Measurements from ENCODE around the gene LIME1. TPM values are rescaled to one million over a fixed set of nuclear protein-coding genes. Genes with fewer than 3 reads are reported as not detected.
"Not testable (repeated sequence)": the region's sequence is repeated elsewhere in the genome, so short reads cannot be mapped to it uniquely, and the experiment has no call there.

Gene LIME1
- total and polyA plus RNA-seq, 7 donors: 1.7 to 5.1 (median 3.1) TPM

DNA sequence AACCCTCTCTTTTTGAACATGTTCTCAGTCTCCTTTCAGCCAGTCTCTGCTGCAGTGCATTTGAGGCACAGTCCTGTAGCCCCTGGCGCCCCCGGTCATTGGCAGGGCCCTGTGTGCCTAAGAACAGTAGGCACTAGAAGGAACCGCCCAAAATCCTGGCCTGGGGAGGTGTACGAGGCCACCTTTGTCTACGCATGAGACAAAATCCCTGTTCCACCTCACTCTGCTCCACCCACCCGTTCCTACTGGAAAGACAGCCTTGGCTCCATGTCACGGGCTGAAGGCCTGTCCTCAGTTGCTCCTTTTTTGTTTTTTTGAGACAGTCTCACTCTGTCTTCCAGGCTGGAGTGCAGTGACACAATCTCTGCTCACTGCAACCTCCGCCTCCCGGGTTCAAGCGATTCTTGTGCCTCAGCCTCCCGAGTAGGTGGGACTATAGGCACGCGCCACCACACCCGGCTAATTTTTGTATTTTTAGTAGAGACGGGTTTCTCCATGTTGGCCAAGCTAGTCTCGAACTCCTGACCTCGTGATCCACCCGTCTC lies 6.2 kb upstream of the LIME1 start:
- H3K9me3 ChIP-seq; H3K27ac ChIP-seq; intact Hi-C loops (cut with DNase I); DNase-seq; H3K4me3 ChIP-seq; H3K4me1 ChIP-seq; ATAC-seq; H3K27me3 ChIP-seq (ENCODE audit: insufficient read depth in 3 of 3, low read length in 2 of 3): not testable (repeated sequence)
- 92 to 94% (median 94%) methylated on average over 18 of the region's 18 CpGs for WGBS, 3 donors
- peaks cover 0 to 19% of the 10 kb centered on the region in 2 donors for H3K36me3 ChIP-seq (ENCODE audit: insufficient read depth in 1 of 2, low read depth in 1 of 2)

DNA sequence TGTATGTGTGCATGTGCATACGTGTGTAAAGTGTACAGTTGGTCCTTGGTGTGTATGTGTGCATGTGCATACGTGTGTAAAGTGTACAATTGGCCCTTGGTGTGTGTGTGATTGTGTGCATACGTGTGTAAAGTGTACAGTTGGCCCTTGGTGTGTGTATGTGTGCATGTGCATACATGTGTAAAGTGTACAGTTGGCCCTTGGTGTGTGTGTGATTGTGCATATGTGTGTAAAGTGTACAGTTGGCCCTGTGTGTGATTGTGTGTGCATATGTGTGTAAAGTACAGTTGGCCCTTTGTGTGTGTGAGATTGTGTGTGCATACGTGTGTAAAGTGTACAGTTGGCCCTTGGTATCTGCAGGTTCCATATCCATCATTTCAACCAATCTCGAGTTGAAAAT lies 5.1 kb upstream of the LIME1 start:
- Histone ChIP-seq H3K36me3 (ENCODE audit: insufficient read depth in 1 of 2, low read depth in 1 of 2) (peaks cover 0 to 29% of the 10 kb centered on the region in 2 donors), H3K4me3 (no peak overlapping the region), H3K9me3 (no peaks in the 10 kb centered on the region), H3K4me1 (no peaks in the 10 kb centered on the region), H3K27ac (no peak overlapping the region), H3K27me3 (ENCODE audit: insufficient read depth in 3 of 3, low read length in 2 of 3) (no peaks in the 10 kb centered on the region)
- DNase-seq: no peak
- intact Hi-C loops (cut with DNase I): no loop called here
- WGBS, 3 donors: 70 to 92% (median 79%) methylated on average over 4 to 5 of the region's 5 CpGs
- TF ChIP-seq, protein P1, sequence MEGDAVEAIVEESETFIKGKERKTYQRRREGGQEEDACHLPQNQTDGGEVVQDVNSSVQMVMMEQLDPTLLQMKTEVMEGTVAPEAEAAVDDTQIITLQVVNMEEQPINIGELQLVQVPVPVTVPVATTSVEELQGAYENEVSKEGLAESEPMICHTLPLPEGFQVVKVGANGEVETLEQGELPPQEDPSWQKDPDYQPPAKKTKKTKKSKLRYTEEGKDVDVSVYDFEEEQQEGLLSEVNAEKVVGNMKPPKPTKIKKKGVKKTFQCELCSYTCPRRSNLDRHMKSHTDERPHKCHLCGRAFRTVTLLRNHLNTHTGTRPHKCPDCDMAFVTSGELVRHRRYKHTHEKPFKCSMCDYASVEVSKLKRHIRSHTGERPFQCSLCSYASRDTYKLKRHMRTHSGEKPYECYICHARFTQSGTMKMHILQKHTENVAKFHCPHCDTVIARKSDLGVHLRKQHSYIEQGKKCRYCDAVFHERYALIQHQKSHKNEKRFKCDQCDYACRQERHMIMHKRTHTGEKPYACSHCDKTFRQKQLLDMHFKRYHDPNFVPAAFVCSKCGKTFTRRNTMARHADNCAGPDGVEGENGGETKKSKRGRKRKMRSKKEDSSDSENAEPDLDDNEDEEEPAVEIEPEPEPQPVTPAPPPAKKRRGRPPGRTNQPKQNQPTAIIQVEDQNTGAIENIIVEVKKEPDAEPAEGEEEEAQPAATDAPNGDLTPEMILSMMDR (IDR thresholded peaks at IDR 0.05): no peak
- no peak for ATAC-seq

DNA sequence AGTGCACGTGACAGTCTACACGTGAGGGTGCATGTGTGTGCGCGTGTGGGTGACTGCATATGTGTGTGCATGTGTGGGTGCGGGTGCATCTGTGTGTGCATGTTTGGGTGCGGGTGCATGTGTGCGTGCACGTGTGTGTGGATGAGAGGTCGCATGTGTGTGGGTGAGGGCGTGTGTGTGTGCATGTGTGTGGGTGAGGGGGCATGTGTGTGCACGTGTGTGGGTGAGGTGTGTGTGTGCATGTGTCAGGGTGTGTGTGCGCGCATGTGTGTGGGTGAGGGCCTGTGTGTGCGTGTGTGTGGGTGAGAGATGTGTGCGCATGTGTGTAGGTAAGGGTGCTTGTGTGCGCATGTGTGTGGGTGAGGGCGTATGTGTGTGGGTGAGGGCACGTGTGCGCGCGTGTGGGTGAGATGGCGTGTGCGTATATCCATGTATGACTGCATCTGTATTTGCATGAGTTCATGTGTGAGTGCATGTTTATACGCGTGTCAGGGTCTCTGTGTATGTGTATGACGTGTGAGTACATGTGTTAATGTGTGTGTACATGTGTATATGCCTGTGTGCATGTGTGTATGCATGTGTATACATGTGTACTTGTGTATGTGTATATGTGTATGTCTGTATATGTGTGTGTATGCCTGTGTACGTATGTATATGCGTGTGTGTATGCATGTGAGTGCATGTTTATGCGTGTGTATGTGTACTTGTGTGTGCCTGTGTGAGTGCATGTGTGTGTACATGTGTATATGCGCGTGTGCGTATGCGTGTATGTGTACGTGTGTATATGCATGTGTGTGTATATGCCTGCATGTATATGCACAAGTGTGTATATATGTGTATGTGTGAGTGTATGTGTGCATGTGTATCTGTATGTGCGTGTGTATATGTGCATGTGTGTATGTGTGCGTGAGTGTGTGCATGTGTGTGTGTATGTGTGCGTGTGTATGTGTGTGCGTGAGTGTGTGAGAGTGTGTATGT lies 4.1 kb upstream of the LIME1 start:
- TF ChIP-seq, protein P1 (IDR thresholded peaks at IDR 0.05): no peak

DNA sequence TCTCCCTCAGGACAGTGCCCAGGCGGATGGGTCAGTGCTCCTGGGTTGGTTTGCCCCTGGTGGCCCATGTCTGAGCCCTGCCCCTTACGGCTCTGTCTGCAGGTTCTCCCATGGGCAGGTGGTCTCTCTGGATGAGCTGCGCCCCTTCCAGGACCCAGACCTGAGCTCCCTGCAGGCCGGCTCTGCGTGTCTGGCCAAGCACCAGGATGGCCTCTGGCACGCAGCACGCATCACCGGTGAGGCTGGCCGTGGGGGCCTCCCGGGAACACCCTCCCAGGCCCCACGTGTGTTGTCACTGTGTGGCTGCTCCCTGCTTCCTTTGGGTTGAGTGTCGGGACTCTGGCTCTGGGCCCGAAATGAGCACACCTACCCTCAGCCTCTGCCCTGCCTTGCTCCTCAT lies 3.3 kb upstream of the LIME1 start:
- TF ChIP-seq, protein P1 (IDR thresholded peaks at IDR 0.05): no peak
- intact Hi-C loops (cut with DNase I): no loop called here
- no peak overlapping the region for H3K4me3 ChIP-seq
- H3K27ac ChIP-seq: no peak overlapping the region
- WGBS, 3 donors: 90 to 92% (median 91%) methylated on average over 12 to 13 of the region's 13 CpGs
- ATAC-seq (no peak), DNase-seq (no peak)
- no peaks in the 10 kb centered on the region for H3K9me3 ChIP-seq
- H3K36me3 ChIP-seq (ENCODE audit: insufficient read depth in 1 of 2, low read depth in 1 of 2): peaks cover 0 to 29% of the 10 kb centered on the region in 2 donors
- H3K27me3 ChIP-seq (ENCODE audit: insufficient read depth in 3 of 3, low read length in 2 of 3): no peaks in the 10 kb centered on the region
- peaks cover under 1% of the 10 kb centered on the region for H3K4me1 ChIP-seq

More for the DNA sequence above, 4.1 kb upstream of the LIME1 start:
- Histone ChIP-seq H3K27me3 (ENCODE audit: insufficient read depth in 3 of 3, low read length in 2 of 3) (no peaks in the 10 kb centered on the region), H3K27ac (no peak overlapping the region), H3K36me3 (ENCODE audit: insufficient read depth in 1 of 2, low read depth in 1 of 2) (peaks cover 0 to 29% of the 10 kb centered on the region in 2 donors), H3K9me3 (no peaks in the 10 kb centered on the region), H3K4me1 (no peaks in the 10 kb centered on the region), H3K4me3 (no peak overlapping the region)
- intact Hi-C loops (cut with DNase I): no loop called here
- DNase-seq (no peak), ATAC-seq (no peak)
- WGBS, 3 donors: 86 to 91% (median 88%) methylated on average over 38 of the region's 38 CpGs

DNA sequence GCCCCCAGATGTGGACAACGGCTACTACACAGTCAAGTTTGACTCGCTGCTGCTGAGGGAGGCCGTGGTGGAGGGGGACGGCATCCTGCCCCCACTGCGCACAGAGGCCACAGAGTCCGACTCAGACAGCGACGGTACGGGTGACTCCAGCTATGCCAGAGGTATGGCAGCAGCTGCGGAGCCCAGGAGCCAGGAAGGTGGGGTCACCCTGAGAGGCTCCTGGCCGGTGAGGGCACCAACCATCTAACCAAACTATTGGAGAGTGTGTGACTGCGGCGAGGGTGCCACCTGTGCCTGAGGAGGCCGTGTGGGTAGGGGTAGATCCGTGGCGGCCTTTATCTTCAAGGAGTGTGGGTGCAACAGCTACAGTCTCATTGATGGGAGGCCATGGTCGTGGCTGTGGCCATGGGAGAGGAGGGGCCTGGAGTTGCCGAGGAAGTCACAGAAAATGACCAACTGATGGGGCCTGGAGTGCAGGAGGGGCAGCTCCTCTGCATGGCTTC lies 2.8 kb upstream of the LIME1 start:
- Histone ChIP-seq H3K9me3 (no peaks in the 10 kb centered on the region), H3K4me3 (no peak overlapping the region), H3K27me3 (ENCODE audit: insufficient read depth in 3 of 3, low read length in 2 of 3) (no peaks in the 10 kb centered on the region), H3K4me1 (peaks cover 6% of the 10 kb centered on the region), H3K27ac (no peak overlapping the region), H3K36me3 (ENCODE audit: insufficient read depth in 1 of 2, low read depth in 1 of 2) (peaks cover 0 to 29% of the 10 kb centered on the region in 2 donors)
- no peak for DNase-seq
- TF ChIP-seq, protein P1 (IDR thresholded peaks at IDR 0.05): no peak
- ATAC-seq: no peak
- 89 to 90% (median 89%) methylated on average over 18 of the region's 18 CpGs for WGBS, 3 donors
- intact Hi-C loops (cut with DNase I): no loop called here
